HCT116 (cell line): Measurements from ENCODE around the gene TPK1. TPM values are rescaled to one million over a fixed set of nuclear protein-coding genes. Genes with fewer than 3 reads are reported as not detected.

Experiments
- ATAC-seq: fragments of 200-7000 bp; cut with Tn5 transposase; 2 replicates; pipeline ENCODE4 v1.9.1; 2020; ENCODE audit warnings: mild to moderate bottlenecking, moderate library complexity
- BruUV-seq: library from RNA; stranded (reverse); fragments of 400-500 nt; replicated peaks from 2 replicates; lab custom pipeline; 2021; lab: Mats Ljungman, UMichigan
- CTCF ChIA-PET: fragments of 300-600 bp; sonication (Branson Sonifier 250); formaldehyde crosslinking; loops from one replicate; lab custom pipeline; 2021; ENCODE audit warnings: antibody characterized with exemption; lab: Charles Lee
- POLR2A ChIA-PET: fragments of 300-600, 350-600 bp; sonication (Branson Sonifier 250); formaldehyde crosslinking; loops from one replicate; lab custom pipeline; 2021; ENCODE audit warnings: antibody characterized with exemption; lab: Charles Lee
- RAD21 ChIA-PET, 2 experiments: fragments of 300-600 bp; sonication (Branson Sonifier 250); formaldehyde crosslinking; loops; one replicate each; lab custom pipeline; 2023; ENCODE audit warnings: low total read pairs in 2 of 2; ENCODE audit not compliant: uncharacterized antibody in 2 of 2, unreplicated experiment in 2 of 2, low non-redundant PET in 1 of 2; lab: Charles Lee
- DNase-seq: peaks from one replicate; pipeline ENCODE4 v3.0.0-alpha.2; 2010; ENCODE audit warnings: low read depth, low spot score
- H2AFZ ChIP-seq: fragments of 200-600 bp; shearing (Covaris generic), sonication (generic); 2 replicates; pipeline ENCODE4 v1.6.1; 2017; ENCODE audit warnings: low read depth, mixed run types, mixed read lengths, antibody characterized with exemption, low read length; ENCODE audit not compliant: poor library complexity, severe bottlenecking
- H3K27ac ChIP-seq: 2 replicates; pipeline ENCODE4 v1.5.1; 2012; ENCODE audit warnings: low read depth, low read length
- H3K27me3 ChIP-seq: fragments of 200-600 bp; sonication (generic); 2 replicates; pipeline ENCODE4 v1.6.1; 2016; ENCODE audit warnings: mixed run types, low read length, mixed read lengths; ENCODE audit not compliant: insufficient read depth
- H3K36me3 ChIP-seq, 2 experiments: fragments of 200-500 bp in 1 of 2; fragments of 200-600 bp in 1 of 2; sonication (Bioruptor generic) in 1 of 2; sonication (generic) in 1 of 2; 2 replicates each; pipeline versions ENCODE4 v1.5.1 to v1.6.1; 2014 to 2016; ENCODE audit warnings: low read length in 2 of 2, inconsistent platforms in 1 of 2, mixed read lengths in 1 of 2, mixed run types in 1 of 2; ENCODE audit not compliant: insufficient read depth in 2 of 2, control insufficient read depth in 1 of 2
- H3K4me1 ChIP-seq, 2 experiments: fragments of 200-600 bp in 1 of 2; sonication (generic) in 1 of 2; 2 replicates each; pipeline versions ENCODE4 v1.5.1 to v1.6.1; 2012 to 2017; ENCODE audit warnings: low read length in 2 of 2, inconsistent platforms in 1 of 2, mild to moderate bottlenecking in 1 of 2, mixed read lengths in 1 of 2, mixed run types in 1 of 2, moderate library complexity in 1 of 2; ENCODE audit not compliant: insufficient read depth in 2 of 2, control insufficient read depth in 1 of 2
- H3K4me2 ChIP-seq: fragments of 200-600 bp; sonication (generic); 2 replicates; pipeline ENCODE4 v1.6.1; 2017; ENCODE audit warnings: mixed run types, low read length, mixed read lengths
- H3K4me3 ChIP-seq, 2 experiments: fragments of 200-600 bp in 1 of 2; sonication (generic) in 1 of 2; replicated peaks in 1 of 2; 2 replicates each; pipeline ENCODE4 v1.5.1; 2011 to 2016; ENCODE audit warnings: low read length in 2 of 2, control low read depth in 1 of 2, low read depth in 1 of 2, mild to moderate bottlenecking in 1 of 2, mixed read lengths in 1 of 2, mixed run types in 1 of 2
- H3K79me2 ChIP-seq: fragments of 200-600 bp; sonication (generic); 2 replicates; pipeline ENCODE4 v1.6.1; 2017; ENCODE audit warnings: mild to moderate bottlenecking, mixed run types, low read length, moderate library complexity, mixed read lengths; ENCODE audit not compliant: insufficient read depth
- H3K9ac ChIP-seq: fragments of 200-600 bp; sonication (generic); 2 replicates; pipeline ENCODE4 v1.6.1; 2016; ENCODE audit warnings: low read length, mixed read lengths
- H3K9me2 ChIP-seq: fragments of 200-600 bp; sonication (generic), shearing (Covaris generic); 2 replicates; pipeline ENCODE4 v1.6.1; 2017; ENCODE audit warnings: mixed run types, mild to moderate bottlenecking, moderate library complexity; ENCODE audit not compliant: insufficient read depth
- H3K9me3 ChIP-seq, 2 experiments: fragments of 200-500 bp in 1 of 2; fragments of 200-600 bp in 1 of 2; sonication (Bioruptor generic) in 1 of 2; sonication (generic) in 1 of 2; 2 replicates each; pipeline ENCODE4 v1.6.1; 2014 to 2017; ENCODE audit warnings: low read length in 2 of 2, mixed read lengths in 2 of 2, inconsistent platforms in 1 of 2, low read depth in 1 of 2, mild to moderate bottlenecking in 1 of 2, mixed run types in 1 of 2, moderate library complexity in 1 of 2; ENCODE audit not compliant: control insufficient read depth in 1 of 2, insufficient read depth in 1 of 2
- H4K20me1 ChIP-seq: fragments of 200-600 bp; sonication (generic), shearing (Covaris generic); 2 replicates; pipeline ENCODE4 v1.6.1; 2017; ENCODE audit warnings: mixed run types, mild to moderate bottlenecking, moderate library complexity; ENCODE audit not compliant: insufficient read depth
- CBX3 ChIP-seq: IDR thresholded peaks from 2 replicates; pipeline ENCODE4 v1.6.1; 2012; ENCODE audit warnings: low read depth
- CEBPB ChIP-seq: IDR thresholded peaks from 2 replicates; pipeline ENCODE4 v1.6.1; 2012; ENCODE audit warnings: low read depth
- EGR1 ChIP-seq: IDR thresholded peaks from 2 replicates; pipeline ENCODE4 v1.6.1; 2012; ENCODE audit warnings: low read depth
- ELF1 ChIP-seq: IDR thresholded peaks from 2 replicates; pipeline ENCODE4 v1.6.1; 2012; ENCODE audit warnings: low read depth, borderline replicate concordance
- EZH2 ChIP-seq: fragments of 200-600 bp; sonication (generic); IDR thresholded peaks from 2 replicates; pipeline ENCODE4 v1.6.1; 2017; ENCODE audit warnings: antibody characterized with exemption, mixed run types
- FOSL1 ChIP-seq: IDR thresholded peaks from 2 replicates; pipeline ENCODE4 v1.6.1; 2012; ENCODE audit warnings: low read depth
- POLR2AphosphoS5 ChIP-seq: IDR thresholded peaks from 2 replicates; pipeline ENCODE4 v1.6.1; 2011; ENCODE audit warnings: mild to moderate bottlenecking, low read depth, low read length, moderate library complexity
- RAD21 ChIP-seq: IDR thresholded peaks from 2 replicates; pipeline ENCODE4 v1.6.1; 2012; ENCODE audit warnings: low read depth, mild to moderate bottlenecking
- SP1 ChIP-seq: IDR thresholded peaks from 2 replicates; pipeline ENCODE4 v1.6.1; 2012; ENCODE audit warnings: low read depth
- TCF7L2 ChIP-seq: IDR thresholded peaks from 2 replicates; pipeline ENCODE4 v1.7.0; 2011; ENCODE audit warnings: borderline replicate concordance, inconsistent platforms; ENCODE audit not compliant: insufficient read depth, insufficient read length; ENCODE audit errors: extremely low read depth
- ZNF274 ChIP-seq: fragments of 200-500 bp; sonication (Bioruptor generic); IDR thresholded peaks from 2 replicates; pipeline ENCODE4 v1.6.1; 2014; ENCODE audit warnings: mild to moderate bottlenecking, low read depth, low read length, inconsistent platforms
- intact Hi-C: fragments of 100-400 bp; cut with micrococcal nuclease; formaldehyde crosslinking; loops from 2 replicates; pipeline ENCODE4 v1.10.0; 2022
- total RNA-seq: library from RNA; stranded (reverse); gene quantifications from one replicate; pipeline ENCODE4 v1.2.1, GENCODE V29; 2021; ENCODE audit not compliant: unreplicated experiment
- TF ChIP-seq, protein P1 (sequence below), 3 experiments: fragments of 200-600 bp in 1 of 3; sonication (generic) in 1 of 3; IDR thresholded peaks in 2 of 3; conservative IDR thresholded peaks in 1 of 3; 2 replicates each; pipeline ENCODE4 v1.5.1; 2012 to 2017; ENCODE audit warnings: low read depth in 2 of 3, low read length in 2 of 3, antibody characterized with exemption in 1 of 3, borderline replicate concordance in 1 of 3, control low read depth in 1 of 3, mild to moderate bottlenecking in 1 of 3, mixed read lengths in 1 of 3, mixed run types in 1 of 3, moderate library complexity in 1 of 3; ENCODE audit not compliant: insufficient read depth in 1 of 3
- TF ChIP-seq, protein P2 (sequence below): IDR thresholded peaks from 2 replicates; pipeline ENCODE4 v1.6.1; 2011; ENCODE audit warnings: mild to moderate bottlenecking, low read length, moderate library complexity; ENCODE audit not compliant: insufficient replicate concordance; ENCODE audit errors: extremely low read depth
- TF ChIP-seq, protein P3 (sequence below): IDR thresholded peaks from 2 replicates; pipeline ENCODE4 v1.6.1; 2012

TPK1 gene
- total RNA-seq, 1 experiment from 2014 or later, result 5.4 TPM

GRCh38 chr7:144579687-144580086 lies 256.2 kb downstream of the TPK1 start (continued):
- TF ChIP-seq, protein P1, sequence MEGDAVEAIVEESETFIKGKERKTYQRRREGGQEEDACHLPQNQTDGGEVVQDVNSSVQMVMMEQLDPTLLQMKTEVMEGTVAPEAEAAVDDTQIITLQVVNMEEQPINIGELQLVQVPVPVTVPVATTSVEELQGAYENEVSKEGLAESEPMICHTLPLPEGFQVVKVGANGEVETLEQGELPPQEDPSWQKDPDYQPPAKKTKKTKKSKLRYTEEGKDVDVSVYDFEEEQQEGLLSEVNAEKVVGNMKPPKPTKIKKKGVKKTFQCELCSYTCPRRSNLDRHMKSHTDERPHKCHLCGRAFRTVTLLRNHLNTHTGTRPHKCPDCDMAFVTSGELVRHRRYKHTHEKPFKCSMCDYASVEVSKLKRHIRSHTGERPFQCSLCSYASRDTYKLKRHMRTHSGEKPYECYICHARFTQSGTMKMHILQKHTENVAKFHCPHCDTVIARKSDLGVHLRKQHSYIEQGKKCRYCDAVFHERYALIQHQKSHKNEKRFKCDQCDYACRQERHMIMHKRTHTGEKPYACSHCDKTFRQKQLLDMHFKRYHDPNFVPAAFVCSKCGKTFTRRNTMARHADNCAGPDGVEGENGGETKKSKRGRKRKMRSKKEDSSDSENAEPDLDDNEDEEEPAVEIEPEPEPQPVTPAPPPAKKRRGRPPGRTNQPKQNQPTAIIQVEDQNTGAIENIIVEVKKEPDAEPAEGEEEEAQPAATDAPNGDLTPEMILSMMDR (IDR thresholded peaks at IDR 0.05 in 2 of 3, conservative IDR thresholded peaks at IDR 0.05 in 1 of 3; ENCODE audit: borderline replicate concordance in 1 of 3, insufficient read depth in 1 of 3, low read depth in 2 of 3, low read length in 2 of 3), result no peak
- TF ChIP-seq TCF7L2 (no peak), ELF1 (no peak), SP1 (no peak)
- TF ChIP-seq, protein P2, sequence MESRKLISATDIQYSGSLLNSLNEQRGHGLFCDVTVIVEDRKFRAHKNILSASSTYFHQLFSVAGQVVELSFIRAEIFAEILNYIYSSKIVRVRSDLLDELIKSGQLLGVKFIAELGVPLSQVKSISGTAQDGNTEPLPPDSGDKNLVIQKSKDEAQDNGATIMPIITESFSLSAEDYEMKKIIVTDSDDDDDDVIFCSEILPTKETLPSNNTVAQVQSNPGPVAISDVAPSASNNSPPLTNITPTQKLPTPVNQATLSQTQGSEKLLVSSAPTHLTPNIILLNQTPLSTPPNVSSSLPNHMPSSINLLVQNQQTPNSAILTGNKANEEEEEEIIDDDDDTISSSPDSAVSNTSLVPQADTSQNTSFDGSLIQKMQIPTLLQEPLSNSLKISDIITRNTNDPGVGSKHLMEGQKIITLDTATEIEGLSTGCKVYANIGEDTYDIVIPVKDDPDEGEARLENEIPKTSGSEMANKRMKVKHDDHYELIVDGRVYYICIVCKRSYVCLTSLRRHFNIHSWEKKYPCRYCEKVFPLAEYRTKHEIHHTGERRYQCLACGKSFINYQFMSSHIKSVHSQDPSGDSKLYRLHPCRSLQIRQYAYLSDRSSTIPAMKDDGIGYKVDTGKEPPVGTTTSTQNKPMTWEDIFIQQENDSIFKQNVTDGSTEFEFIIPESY, result no peak
- TF ChIP-seq, all 23 proteins: peak for 0

GRCh38 chr7:144575456-144575855 lies 260.4 kb downstream of the TPK1 start:
- BruUV-seq, result no TSS peak
- no peaks in the 10 kb centered on the region for H3K4me1 ChIP-seq
- H3K9me2 ChIP-seq, result no peaks in the 10 kb centered on the region
- no peak overlapping the region for H3K4me2 ChIP-seq
- no peak overlapping the region for H3K4me3 ChIP-seq
- H3K79me2 ChIP-seq, result no peaks in the 10 kb centered on the region
- intact Hi-C loops, result no loop called here
- CTCF ChIA-PET, result no interaction called here
- no peaks in the 10 kb centered on the region for H3K9me3 ChIP-seq
- H3K27ac ChIP-seq, result no peak overlapping the region
- ATAC-seq (no peak), DNase-seq (no peak)
- no peaks in the 10 kb centered on the region for H3K27me3 ChIP-seq
- RAD21 ChIA-PET, result no interaction called here
- no peak overlapping the region for H3K9ac ChIP-seq
- POLR2A ChIA-PET, result no interaction called here
- TF ChIP-seq EZH2, result no peak
- no peak for TF ChIP-seq ZNF274
- no peak for TF ChIP-seq ELF1
- no peak for TF ChIP-seq EGR1
- TF ChIP-seq, protein P2, result no peak
- TF ChIP-seq RAD21, result no peak
- no peak for TF ChIP-seq CBX3
- TF ChIP-seq CEBPB, result no peak
- TF ChIP-seq, protein P3, sequence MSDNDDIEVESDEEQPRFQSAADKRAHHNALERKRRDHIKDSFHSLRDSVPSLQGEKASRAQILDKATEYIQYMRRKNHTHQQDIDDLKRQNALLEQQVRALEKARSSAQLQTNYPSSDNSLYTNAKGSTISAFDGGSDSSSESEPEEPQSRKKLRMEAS, result no peak
- TF ChIP-seq FOSL1, result no peak
- TF ChIP-seq POLR2AphosphoS5, result no peak
- H3K36me3 ChIP-seq, result no peaks in the 10 kb centered on the region
- H4K20me1 ChIP-seq, result no peaks in the 10 kb centered on the region; the same call in 1 of the 2 replicates
- no peak overlapping the region for H2AFZ ChIP-seq
